Activated naive CD4-positive, alpha-beta T cell treated with anti-CD3 and anti-CD28 coated beads, Interleukin-2, amount 50 U/mL, for 16 hours (primary cell): ENCODE measurements around the gene TCERG1L.
"Not testable (repeated sequence)": the region's sequence is repeated elsewhere in the genome, so short reads cannot be mapped to it uniquely, and the experiment has no call there.

Experiments used
- DNase-seq: peaks from one replicate; pipeline ENCODE4 v3.0.0-alpha.2; 2020

TCERG1L gene

GRCh38 chr10:131162866-131163843 lies 148.4 kb downstream of the TCERG1L start:
- no peak for DNase-seq

- DNase-seq, result no peak
Measured at GRCh38 chr10:131162211-131162610, 149.3 kb downstream of the TCERG1L start.

- DNase-seq, result no peak
Measured at GRCh38 chr10:131161087-131161486, 150.4 kb downstream of the TCERG1L start.

GRCh38 chr10:131160219-131160875 lies 151.2 kb downstream of the TCERG1L start:
- no peak for DNase-seq

- DNase-seq, result no peak
Measured at GRCh38 chr10:131159771-131160170, 151.8 kb downstream of the TCERG1L start.

GRCh38 chr10:131158695-131159094 lies 152.8 kb downstream of the TCERG1L start:
- DNase-seq, result no peak

- no peak for DNase-seq
Measured at GRCh38 chr10:131157899-131158298, 153.6 kb downstream of the TCERG1L start.

GRCh38 chr10:131155876-131156230 lies 155.7 kb downstream of the TCERG1L start:
- no peak for DNase-seq

GRCh38 chr10:131155218-131155875 lies 156.2 kb downstream of the TCERG1L start:
- DNase-seq, result no peak

- DNase-seq, result no peak
Measured at GRCh38 chr10:131154306-131155025, 157.1 kb downstream of the TCERG1L start.

GRCh38 chr10:131152456-131152855 lies 159.1 kb downstream of the TCERG1L start:
- DNase-seq, result not testable (repeated sequence)

GRCh38 chr10:131150126-131150525 lies 161.4 kb downstream of the TCERG1L start:
- DNase-seq, result no peak

GRCh38 chr10:131149586-131149985 lies 161.9 kb downstream of the TCERG1L start:
- DNase-seq, result no peak

GRCh38 chr10:131149111-131149510 lies 162.4 kb downstream of the TCERG1L start:
- DNase-seq, result no peak

GRCh38 chr10:131148270-131148669 lies 163.3 kb downstream of the TCERG1L start:
- DNase-seq, result no peak

- no peak for DNase-seq
Measured at GRCh38 chr10:131147301-131147975, 164.1 kb downstream of the TCERG1L start.

- no peak for DNase-seq
Measured at GRCh38 chr10:131146790-131147189, 164.7 kb downstream of the TCERG1L start.

GRCh38 chr10:131145756-131146155 lies 165.8 kb downstream of the TCERG1L start:
- DNase-seq, result no peak

- no peak for DNase-seq
Measured at GRCh38 chr10:131144711-131145375, 166.7 kb downstream of the TCERG1L start.

- DNase-seq, result no peak
Measured at GRCh38 chr10:131144196-131144595, 167.3 kb downstream of the TCERG1L start.

GRCh38 chr10:131143425-131144165 lies 167.9 kb downstream of the TCERG1L start:
- no peak for DNase-seq
